ENCODE results near the gene CCDC160. TPM values are rescaled to one million over a fixed set of nuclear protein-coding genes. Genes with fewer than 3 reads are reported as not detected.
A peak's percentile ranks its signal among the peaks of the same experiment; 100 is the strongest.

The CCDC160 gene
- total RNA-seq (ENCODE audit: low replicate concordance) = 0.55 and 1.8 TPM in 2 replicates
- long read RNA-seq, partial matches to known transcripts = 0 of 1 reads
- long read RNA-seq, other reads (novel, unspliced or antisense) = 0 of 1 reads

GRCh38 chrX:134236626-134237614 lies at the start of gene CCDC160:
Gene CCDC160 (plus strand): TSS chrX:134237182. CDS start chrX:134244801, 7,619 bp downstream.
- DNase-seq (ENCODE audit: extremely low spot score, unreplicated experiment) = peak; percentile 78
- TF ChIP-seq CTCF (conservative IDR thresholded peaks at IDR 0.05) = no peak
- Mint-ChIP-seq H3K4me1 (ENCODE audit: unreplicated experiment) (peaks cover 25% of the 10 kb centered on the region), H3K4me3 (peak within 1 kb of the TSS; percentile 81), H3K27ac (no peak within 1 kb of the TSS), H3K27me3 (no peaks in the 10 kb centered on the region), H3K36me3 (no peaks in the 10 kb centered on the region), H3K9me3 (peaks cover 6% of the 10 kb centered on the region)

DNA sequence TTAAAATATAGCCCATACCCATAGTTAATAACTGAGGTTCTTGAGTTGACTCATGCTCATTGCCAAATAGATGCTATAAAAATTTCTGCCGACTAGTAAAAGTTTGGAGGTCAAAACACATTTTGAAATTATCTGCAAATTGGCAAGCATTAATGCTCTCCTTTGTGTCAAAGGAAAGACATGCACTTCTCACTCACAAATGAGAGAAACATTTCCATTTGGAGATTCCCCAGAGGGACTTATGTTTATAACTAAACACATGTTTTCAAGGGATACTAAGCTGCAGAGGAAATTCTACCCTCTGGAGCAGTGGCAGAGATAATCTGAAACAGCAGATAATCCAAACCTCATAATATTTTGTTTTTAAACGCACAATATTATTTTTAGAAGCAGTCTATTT lies 45.7 kb upstream of the CCDC160 start:
- Mint-ChIP-seq H3K27me3 (no peaks in the 10 kb centered on the region), H3K4me3 (no peak overlapping the region), H3K27ac (no peak overlapping the region), H3K4me1 (ENCODE audit: unreplicated experiment) (peaks cover 30% of the 10 kb centered on the region), H3K9me3 (no peaks in the 10 kb centered on the region), H3K36me3 (no peaks in the 10 kb centered on the region)
- no peak for TF ChIP-seq CTCF (conservative IDR thresholded peaks at IDR 0.05)
- DNase-seq (ENCODE audit: extremely low spot score, unreplicated experiment) = no peak

- H3K4me3 Mint-ChIP-seq = no peak overlapping the region
- H3K36me3 Mint-ChIP-seq = no peaks in the 10 kb centered on the region
- TF ChIP-seq CTCF (conservative IDR thresholded peaks at IDR 0.05) = no peak
- no peaks in the 10 kb centered on the region for H3K27me3 Mint-ChIP-seq
- H3K4me1 Mint-ChIP-seq (ENCODE audit: unreplicated experiment) = peaks cover 13% of the 10 kb centered on the region
- no peak overlapping the region for H3K27ac Mint-ChIP-seq
- DNase-seq (ENCODE audit: extremely low spot score, unreplicated experiment) = no peak
- no peaks in the 10 kb centered on the region for H3K9me3 Mint-ChIP-seq
Measured at GRCh38 chrX:134194915-134195314, 42.1 kb upstream of the CCDC160 start.

- Mint-ChIP-seq H3K4me3 (no peak overlapping the region), H3K27ac (no peak overlapping the region), H3K4me1 (ENCODE audit: unreplicated experiment) (no peaks in the 10 kb centered on the region), H3K9me3 (no peaks in the 10 kb centered on the region), H3K27me3 (no peaks in the 10 kb centered on the region), H3K36me3 (no peaks in the 10 kb centered on the region)
- no peak for DNase-seq (ENCODE audit: extremely low spot score, unreplicated experiment)
- no peak for TF ChIP-seq CTCF (conservative IDR thresholded peaks at IDR 0.05)
Measured at GRCh38 chrX:134202561-134202960, 34.4 kb upstream of the CCDC160 start.

- no peak overlapping the region for H3K27ac Mint-ChIP-seq
- no peak overlapping the region for H3K4me3 Mint-ChIP-seq
- H3K36me3 Mint-ChIP-seq = no peaks in the 10 kb centered on the region
- H3K4me1 Mint-ChIP-seq (ENCODE audit: unreplicated experiment) = no peaks in the 10 kb centered on the region
- H3K9me3 Mint-ChIP-seq = no peaks in the 10 kb centered on the region
- DNase-seq (ENCODE audit: extremely low spot score, unreplicated experiment) = no peak
- no peak for TF ChIP-seq CTCF (conservative IDR thresholded peaks at IDR 0.05)
- H3K27me3 Mint-ChIP-seq = no peaks in the 10 kb centered on the region
Measured at GRCh38 chrX:134206221-134206620, 30.8 kb upstream of the CCDC160 start.
